Hepatocyte (in vitro differentiated cells): ENCODE data around the gene ARHGAP26. TPM values are rescaled to one million over a fixed set of nuclear protein-coding genes. Genes with fewer than 3 reads are reported as not detected.

Experiments
- DNase-seq: peaks from one replicate; pipeline ENCODE4 v3.0.0-alpha.2; 2016; ENCODE audit warnings: low spot score
- H2AFZ ChIP-seq: fragments of 200-600 bp; sonication (generic); 2 replicates; pipeline ENCODE4 v1.6.0; 2016; ENCODE audit warnings: antibody characterized with exemption, mild to moderate bottlenecking
- H3K27ac ChIP-seq: fragments of 200-600 bp; sonication (generic); 2 replicates; pipeline ENCODE4 v1.5.1; 2016; ENCODE audit warnings: mild to moderate bottlenecking
- H3K27me3 ChIP-seq: fragments of 200-600 bp; sonication (generic); 2 replicates; pipeline ENCODE4 v1.6.1; 2016
- H3K36me3 ChIP-seq: fragments of 200-600 bp; sonication (generic); replicated peaks from 2 replicates; pipeline ENCODE4 v1.5.1; 2016; ENCODE audit warnings: low read depth; ENCODE audit not compliant: insufficient read depth
- H3K4me1 ChIP-seq: fragments of 200-600 bp; sonication (generic); 2 replicates; pipeline ENCODE4 v1.5.1; 2016; ENCODE audit warnings: mild to moderate bottlenecking, moderate library complexity; ENCODE audit not compliant: insufficient read depth
- H3K4me2 ChIP-seq: fragments of 200-600 bp; sonication (generic); 2 replicates; pipeline ENCODE4 v1.6.0; 2016
- H3K4me3 ChIP-seq: fragments of 200-600 bp; sonication (generic); 2 replicates; pipeline ENCODE4 v1.5.1; 2016; ENCODE audit warnings: mild to moderate bottlenecking
- H3K79me2 ChIP-seq: fragments of 200-600 bp; sonication (generic); 2 replicates; pipeline ENCODE4 v1.6.0; 2017; ENCODE audit warnings: mild to moderate bottlenecking
- H3K9me2 ChIP-seq: fragments of 200-600 bp; sonication (generic); replicated peaks from 2 replicates; pipeline ENCODE4 v1.6.0; 2017; ENCODE audit warnings: mild to moderate bottlenecking; ENCODE audit not compliant: insufficient read depth
- H3K9me3 ChIP-seq: fragments of 200-600 bp; sonication (generic); 2 replicates; pipeline ENCODE4 v1.5.1; 2016; ENCODE audit warnings: low read depth, mild to moderate bottlenecking
- H4K20me1 ChIP-seq: fragments of 200-600 bp; sonication (generic); 2 replicates; pipeline ENCODE4 v1.6.0; 2016; ENCODE audit warnings: mild to moderate bottlenecking; ENCODE audit not compliant: insufficient read depth, poor library complexity, severe bottlenecking
- CTCF ChIP-seq: fragments of 200-600 bp; sonication (generic); IDR thresholded peaks from 2 replicates; pipeline ENCODE4 v1.5.1; 2016; ENCODE audit warnings: antibody characterized with exemption, mild to moderate bottlenecking; ENCODE audit not compliant: poor library complexity
- EZH2 ChIP-seq: fragments of 200-600 bp; sonication (generic); IDR thresholded peaks from 2 replicates; pipeline ENCODE4 v1.6.1; 2016; ENCODE audit warnings: antibody characterized with exemption, mild to moderate bottlenecking, borderline replicate concordance
- EZH2phosphoT487 ChIP-seq: fragments of 200-600 bp; sonication (generic); IDR thresholded peaks from one replicate; pipeline ENCODE4 v1.6.1; 2018; ENCODE audit warnings: antibody characterized with exemption, mild to moderate bottlenecking, low read depth, moderate library complexity; ENCODE audit not compliant: unreplicated experiment, severe bottlenecking
- WGBS: methylation state at CpG from one replicate; pipeline ENCODE4 v1.1.6; 2016; ENCODE audit warnings: low lambda C conversion rate; ENCODE audit errors: missing lambda C conversion rate; 5-methylcytosine and 5-hydroxymethylcytosine counted together
- polyA plus RNA-seq: library from polyadenylated mRNA; unstranded; fragments of >200 nt; fragmentation: Nextera tagmentation; extraction: Ambion mirVana; gene quantifications from 2 replicates; pipeline ENCODE4 v1.2.1, GENCODE V29; 2016
- total RNA-seq: library from RNA; depleted of rRNA; stranded (reverse); fragments of >200 nt; gene quantifications from 2 replicates; pipeline ENCODE4 v1.2.3, GENCODE V29; 2014

ARHGAP26 gene
- total and polyA plus RNA-seq, 2 experiments from 2014 or later = 16.5 to 19.8 TPM

GRCh38 chr5:143128412-143129071, 358.4 kb downstream of the ARHGAP26 start:
- H4K20me1 ChIP-seq = no peaks in the 10 kb centered on the region
- no peaks in the 10 kb centered on the region for H3K36me3 ChIP-seq
- H3K9me2 ChIP-seq = no peaks in the 10 kb centered on the region
- no peak overlapping the region for H3K4me3 ChIP-seq
- H3K4me2 ChIP-seq = peak overlapping the region; percentile 42
- H3K9me3 ChIP-seq = no peaks in the 10 kb centered on the region
- DNase-seq = peak; percentile 22
- H3K4me1 ChIP-seq = peaks cover 32% of the 10 kb centered on the region
- WGBS = 38% methylated on average over 7 of the region's 7 CpGs
- H3K79me2 ChIP-seq = no peaks in the 10 kb centered on the region
- no peak for TF ChIP-seq EZH2phosphoT487
- TF ChIP-seq CTCF = no peak
- TF ChIP-seq EZH2 = no peak
- H3K27me3 ChIP-seq = no peaks in the 10 kb centered on the region
- no peak overlapping the region for H2AFZ ChIP-seq
- H3K27ac ChIP-seq = peak overlapping the region; percentile 36

DNA sequence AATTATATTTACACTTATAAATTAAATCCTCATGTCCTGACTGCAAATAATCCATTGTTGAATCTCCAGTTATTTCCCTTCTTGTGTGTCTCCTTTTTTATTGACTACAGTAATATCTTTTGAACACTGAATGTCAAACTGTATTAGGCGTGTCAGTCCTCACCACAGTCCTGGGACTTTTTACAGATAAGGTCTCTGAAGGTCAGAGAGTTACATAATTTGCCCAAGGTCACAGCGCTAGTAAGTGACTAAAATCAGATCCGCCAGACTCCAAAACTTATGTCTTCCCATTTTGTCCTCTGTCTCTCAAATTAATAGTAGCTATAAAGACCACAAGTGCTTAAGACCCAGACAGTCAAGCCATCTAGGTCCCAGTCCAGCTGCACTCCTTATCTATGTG, 359.0 kb downstream of the ARHGAP26 start:
- Histone ChIP-seq H3K4me1 (peaks cover 32% of the 10 kb centered on the region), H2AFZ (no peak overlapping the region), H3K79me2 (no peaks in the 10 kb centered on the region), H3K4me2 (no peak overlapping the region), H3K4me3 (no peak overlapping the region), H3K27me3 (no peaks in the 10 kb centered on the region), H3K9me3 (no peaks in the 10 kb centered on the region), H4K20me1 (no peaks in the 10 kb centered on the region), H3K9me2 (no peaks in the 10 kb centered on the region), H3K36me3 (no peaks in the 10 kb centered on the region), H3K27ac (no peak overlapping the region)
- 74% methylated on average over 3 of the region's 3 CpGs for WGBS
- TF ChIP-seq EZH2 (no peak), CTCF (no peak), EZH2phosphoT487 (no peak)
- no peak for DNase-seq

DNA sequence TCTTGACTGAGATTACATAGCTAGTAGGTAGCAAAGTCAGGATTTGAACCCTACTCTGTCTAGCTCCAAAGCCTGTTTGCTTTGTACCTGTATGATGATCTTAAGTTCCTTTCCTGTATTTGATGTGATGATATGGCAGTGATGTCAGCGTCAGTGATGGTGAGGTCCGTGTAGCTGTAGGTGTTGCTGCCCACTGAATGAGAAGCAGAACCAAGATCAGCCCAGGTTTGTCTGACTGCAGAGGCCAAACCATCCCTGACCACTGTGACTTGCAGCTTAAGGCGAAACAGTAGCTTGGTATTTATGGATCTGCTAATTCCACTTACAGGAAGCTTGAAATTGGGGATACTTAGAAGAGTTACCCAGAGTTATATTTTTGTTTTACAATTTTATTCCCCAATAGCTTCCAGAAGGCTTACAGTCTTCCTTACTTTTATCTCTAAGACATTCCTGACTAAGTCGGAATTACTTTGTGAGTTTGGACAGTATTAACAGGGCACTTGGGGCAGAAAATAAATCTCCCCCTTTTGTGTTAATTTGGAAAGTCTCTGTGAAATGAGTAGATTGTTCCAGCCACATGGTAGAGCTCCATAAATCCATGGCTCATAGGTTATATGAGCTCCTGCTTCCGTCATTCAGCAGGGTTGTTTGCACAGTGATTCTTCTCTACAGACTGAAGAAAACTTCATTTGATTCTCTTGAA, 359.9 kb downstream of the ARHGAP26 start:
- Histone ChIP-seq H3K27me3 (no peaks in the 10 kb centered on the region), H3K79me2 (no peaks in the 10 kb centered on the region), H3K4me2 (no peak overlapping the region), H3K4me1 (peaks cover 32% of the 10 kb centered on the region), H3K4me3 (no peak overlapping the region), H2AFZ (no peak overlapping the region), H3K9me3 (no peaks in the 10 kb centered on the region), H3K9me2 (no peaks in the 10 kb centered on the region), H3K36me3 (no peaks in the 10 kb centered on the region), H3K27ac (peak overlapping the region; percentile 29), H4K20me1 (no peaks in the 10 kb centered on the region)
- TF ChIP-seq EZH2phosphoT487 = no peak
- TF ChIP-seq CTCF = no peak
- TF ChIP-seq EZH2 = no peak
- WGBS = 52% methylated on average over 5 of the region's 5 CpGs
- DNase-seq = peak; percentile 22
